Measurements from ENCODE around the gene SLC25A25. TPM values are rescaled to one million over a fixed set of nuclear protein-coding genes. Genes with fewer than 3 reads are reported as not detected.

The SLC25A25 gene
- total and polyA plus RNA-seq, 9 of the 15 experiments (the other 6 are each of a cell fraction or from before 2014, with no cell fraction given): 0.07 to 35.9 (median 23.2) TPM

DNA sequence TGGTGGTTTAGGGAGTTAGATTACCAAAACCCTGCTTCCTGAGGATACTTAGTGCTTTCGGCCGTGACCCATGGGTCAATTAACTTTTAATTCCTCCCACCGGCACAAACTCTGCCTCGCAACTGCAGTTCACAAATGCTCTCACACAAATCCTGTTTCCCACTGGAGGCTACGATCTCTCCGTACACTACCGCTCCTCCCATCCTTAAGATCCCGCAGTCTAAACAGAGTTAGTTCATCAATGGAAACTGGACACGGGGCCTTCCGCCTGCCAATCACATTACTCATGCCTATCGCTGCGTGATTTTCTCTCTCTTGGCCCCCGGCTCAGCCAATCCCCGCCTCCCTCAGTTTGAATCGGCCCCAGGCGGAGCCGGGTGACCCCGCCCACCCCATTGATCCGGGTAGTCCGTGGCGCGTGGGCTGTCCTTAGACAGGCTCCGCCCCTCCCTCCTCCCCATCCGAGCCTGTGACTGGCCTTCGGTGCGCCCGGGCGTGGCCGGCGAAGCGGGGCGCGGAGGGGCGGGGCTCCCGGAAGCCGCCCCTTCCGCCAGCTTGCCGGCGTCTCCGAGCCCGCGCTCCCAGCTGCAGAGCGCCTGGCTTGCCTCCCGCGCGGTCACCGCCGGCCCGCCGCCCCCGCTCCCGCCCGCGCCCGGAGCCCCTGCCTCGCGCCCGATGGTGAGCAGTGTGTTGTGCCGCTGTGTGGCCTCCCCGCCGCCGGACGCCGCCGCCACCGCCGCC is at the start of gene SLC25A25 (continued):
- TF ChIP-seq UBTF (IDR thresholded peaks at IDR 0.05; ENCODE audit: borderline replicate concordance in 1 of 2, low read depth in 2 of 2, low read length in 2 of 2): 0 out of 4 replicates have a peak, but pooled peaks have one; percentile 58 to 63
- peak; percentile 60 for TF ChIP-seq FOXM1 (IDR thresholded peaks at IDR 0.05; ENCODE audit: low read depth)
- TF ChIP-seq FOXM1 (CRISPR knock-in tag; IDR thresholded peaks at IDR 0.05; ENCODE audit: low read depth): no peak
- TF ChIP-seq TEAD4 (IDR thresholded peaks at IDR 0.05; ENCODE audit: low read length): peak; percentile 34; the same call in 1 of the 2 replicates
- no peak for TF ChIP-seq TEAD4 (CRISPR knock-in tag; IDR thresholded peaks at IDR 0.05; ENCODE audit: borderline replicate concordance)
- TF ChIP-seq ARNT (IDR thresholded peaks at IDR 0.05): peak in 1 of 2 experiments; percentile 82; a peak in 2 of 4 replicates
- TF ChIP-seq, protein P1, sequence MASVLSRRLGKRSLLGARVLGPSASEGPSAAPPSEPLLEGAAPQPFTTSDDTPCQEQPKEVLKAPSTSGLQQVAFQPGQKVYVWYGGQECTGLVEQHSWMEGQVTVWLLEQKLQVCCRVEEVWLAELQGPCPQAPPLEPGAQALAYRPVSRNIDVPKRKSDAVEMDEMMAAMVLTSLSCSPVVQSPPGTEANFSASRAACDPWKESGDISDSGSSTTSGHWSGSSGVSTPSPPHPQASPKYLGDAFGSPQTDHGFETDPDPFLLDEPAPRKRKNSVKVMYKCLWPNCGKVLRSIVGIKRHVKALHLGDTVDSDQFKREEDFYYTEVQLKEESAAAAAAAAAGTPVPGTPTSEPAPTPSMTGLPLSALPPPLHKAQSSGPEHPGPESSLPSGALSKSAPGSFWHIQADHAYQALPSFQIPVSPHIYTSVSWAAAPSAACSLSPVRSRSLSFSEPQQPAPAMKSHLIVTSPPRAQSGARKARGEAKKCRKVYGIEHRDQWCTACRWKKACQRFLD (CRISPR knock-in tag; IDR thresholded peaks at IDR 0.05): peak; percentile 57; the same call in 1 of the 2 replicates
- TF ChIP-seq CTBP1 (IDR thresholded peaks at IDR 0.05; ENCODE audit: borderline replicate concordance): 0 out of 2 replicates have a peak, but pooled peaks have one; percentile 38
- TF ChIP-seq NFATC3 (IDR thresholded peaks at IDR 0.05): 0 out of 2 replicates have a peak, but pooled peaks have one; percentile 53
- peak; percentile 41 for TF ChIP-seq NFRKB (IDR thresholded peaks at IDR 0.05; ENCODE audit: low read depth)
- TF ChIP-seq POLR2A (conservative IDR thresholded peaks at IDR 0.05): peak; percentile 79
- peak; percentile 73; the same call in 1 of the 2 replicates for TF ChIP-seq TAF7 (tag; IDR thresholded peaks at IDR 0.05)
- TF ChIP-seq RCOR1 (IDR thresholded peaks at IDR 0.05; ENCODE audit: borderline replicate concordance in 1 of 2, low read depth in 2 of 2, low read length in 2 of 2): peak in 1 of 2 experiments; percentile 66; a peak in 2 of 4 replicates
- peak; percentile 80 for TF ChIP-seq THAP12 (CRISPR knock-in tag; IDR thresholded peaks at IDR 0.05)
- TF ChIP-seq NRF1 (conservative IDR thresholded peaks at IDR 0.05 in 1 of 2, IDR thresholded peaks at IDR 0.05 in 1 of 2): peak; percentile 81 to 83
- peak; percentile 70 for TF ChIP-seq MEIS2 (IDR thresholded peaks at IDR 0.05; ENCODE audit: partially characterized antibody)
- 0 out of 2 replicates have a peak, but pooled peaks have one; percentile 40 for TF ChIP-seq PYGO2 (tag; IDR thresholded peaks at IDR 0.05)
- peak; percentile 14; the same call in 1 of the 2 replicates for TF ChIP-seq HCFC1 (IDR thresholded peaks at IDR 0.05; ENCODE audit: low read depth, low read length)
- peak; percentile 59 for TF ChIP-seq RAD51 (IDR thresholded peaks at IDR 0.05; ENCODE audit: borderline replicate concordance, low read depth)
- TF ChIP-seq BCOR (IDR thresholded peaks at IDR 0.05): no peak
- TF ChIP-seq RHOXF2B (CRISPR knock-in tag; conservative IDR thresholded peaks at IDR 0.05): 0 out of 2 replicates have a peak, but pooled peaks have one; percentile 34
- TF ChIP-seq CEBPB (tag; IDR thresholded peaks at IDR 0.05): no peak
- TF ChIP-seq CBX1 (IDR thresholded peaks at IDR 0.05; ENCODE audit: low read depth): peak; percentile 36; the same call in 1 of the 2 replicates
- TF ChIP-seq NONO (IDR thresholded peaks at IDR 0.05; ENCODE audit: low read depth in 2 of 2, low read length in 1 of 2): peak in 1 of 2 experiments; percentile 72; a peak in 2 of 4 replicates
